ENCODE results near the gene SLC2A1.
"Not testable (repeated sequence)": the region's sequence is repeated elsewhere in the genome, so short reads cannot be mapped to it uniquely, and the experiment has no call there.

SLC2A1 gene

GRCh38 chr1:42931911-42932422 lies 26.7 kb downstream of the SLC2A1 start:
- FAIRE-seq = peak; percentile 95
- peak; percentile 80 for DNase-seq (ENCODE audit: insufficient read length, low spot score)

GRCh38 chr1:42931108-42931539 lies 27.5 kb downstream of the SLC2A1 start:
- FAIRE-seq (no peak), DNase-seq (ENCODE audit: insufficient read length, low spot score) (peak; percentile 73)

- no peak for DNase-seq (ENCODE audit: insufficient read length, low spot score)
- FAIRE-seq = no peak
These were observed 28.2 kb downstream of the SLC2A1 start for GRCh38 chr1:42930178-42931107.

GRCh38 chr1:42929434-42930177 lies 29.1 kb downstream of the SLC2A1 start:
- FAIRE-seq (no peak), DNase-seq (ENCODE audit: insufficient read length, low spot score) (no peak)

- DNase-seq (ENCODE audit: insufficient read length, low spot score) (no peak), FAIRE-seq (no peak)
These were observed 29.8 kb downstream of the SLC2A1 start for GRCh38 chr1:42928859-42929258.

- FAIRE-seq (no peak), DNase-seq (ENCODE audit: insufficient read length, low spot score) (no peak)
These were observed 30.7 kb downstream of the SLC2A1 start for GRCh38 chr1:42927920-42928505.

GRCh38 chr1:42927274-42927841 lies 31.3 kb downstream of the SLC2A1 start:
- DNase-seq (ENCODE audit: insufficient read length, low spot score) = no peak
- FAIRE-seq = no peak

- DNase-seq (ENCODE audit: insufficient read length, low spot score) = no peak
- no peak for FAIRE-seq
These were observed 31.8 kb downstream of the SLC2A1 start for GRCh38 chr1:42926879-42927242.

GRCh38 chr1:42926235-42926878 lies 32.3 kb downstream of the SLC2A1 start:
- FAIRE-seq (no peak), DNase-seq (ENCODE audit: insufficient read length, low spot score) (no peak)

- DNase-seq (ENCODE audit: insufficient read length, low spot score) (no peak), FAIRE-seq (peak; percentile 42)
These were observed 33.6 kb downstream of the SLC2A1 start for GRCh38 chr1:42924851-42925760.

- DNase-seq (ENCODE audit: insufficient read length, low spot score) (peak; percentile 81), FAIRE-seq (peak; percentile 96)
These were observed 34.4 kb downstream of the SLC2A1 start for GRCh38 chr1:42924082-42924850.

GRCh38 chr1:42923367-42924081 lies 35.1 kb downstream of the SLC2A1 start:
- peak; percentile 11 for FAIRE-seq
- no peak for DNase-seq (ENCODE audit: insufficient read length, low spot score)

- DNase-seq (ENCODE audit: insufficient read length, low spot score) (peak; percentile 62), FAIRE-seq (peak; percentile 91)
These were observed 35.8 kb downstream of the SLC2A1 start for GRCh38 chr1:42922687-42923366.

- DNase-seq (ENCODE audit: insufficient read length, low spot score) = no peak
- FAIRE-seq = no peak
These were observed 36.9 kb downstream of the SLC2A1 start for GRCh38 chr1:42921769-42922168.

- DNase-seq (ENCODE audit: insufficient read length, low spot score); FAIRE-seq: not testable (repeated sequence)
These were observed 39.0 kb downstream of the SLC2A1 start for GRCh38 chr1:42919651-42920050.

- FAIRE-seq = no peak
- no peak for DNase-seq (ENCODE audit: insufficient read length, low spot score)
These were observed 41.5 kb downstream of the SLC2A1 start for GRCh38 chr1:42917241-42917495.

- no peak for FAIRE-seq
- DNase-seq (ENCODE audit: insufficient read length, low spot score) = no peak
These were observed 43.2 kb downstream of the SLC2A1 start for GRCh38 chr1:42915456-42915855.
